ENCODE measurements around the gene WDR26.

Gene WDR26

GRCh38 chr1:224338150-224338838 lies 96.3 kb downstream of the WDR26 start:
- no peak overlapping the region for H3K27ac ChIP-seq (ENCODE audit: low read depth, low read length)
- no peak overlapping the region for H3K4me3 ChIP-seq (ENCODE audit: insufficient read depth, low read length, poor library complexity, severe bottlenecking)
- TF ChIP-seq EZH2phosphoT487 (conservative IDR thresholded peaks at IDR 0.05; ENCODE audit: low read length): no peak
- TF ChIP-seq, protein P1, sequence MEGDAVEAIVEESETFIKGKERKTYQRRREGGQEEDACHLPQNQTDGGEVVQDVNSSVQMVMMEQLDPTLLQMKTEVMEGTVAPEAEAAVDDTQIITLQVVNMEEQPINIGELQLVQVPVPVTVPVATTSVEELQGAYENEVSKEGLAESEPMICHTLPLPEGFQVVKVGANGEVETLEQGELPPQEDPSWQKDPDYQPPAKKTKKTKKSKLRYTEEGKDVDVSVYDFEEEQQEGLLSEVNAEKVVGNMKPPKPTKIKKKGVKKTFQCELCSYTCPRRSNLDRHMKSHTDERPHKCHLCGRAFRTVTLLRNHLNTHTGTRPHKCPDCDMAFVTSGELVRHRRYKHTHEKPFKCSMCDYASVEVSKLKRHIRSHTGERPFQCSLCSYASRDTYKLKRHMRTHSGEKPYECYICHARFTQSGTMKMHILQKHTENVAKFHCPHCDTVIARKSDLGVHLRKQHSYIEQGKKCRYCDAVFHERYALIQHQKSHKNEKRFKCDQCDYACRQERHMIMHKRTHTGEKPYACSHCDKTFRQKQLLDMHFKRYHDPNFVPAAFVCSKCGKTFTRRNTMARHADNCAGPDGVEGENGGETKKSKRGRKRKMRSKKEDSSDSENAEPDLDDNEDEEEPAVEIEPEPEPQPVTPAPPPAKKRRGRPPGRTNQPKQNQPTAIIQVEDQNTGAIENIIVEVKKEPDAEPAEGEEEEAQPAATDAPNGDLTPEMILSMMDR (IDR thresholded peaks at IDR 0.05; ENCODE audit: insufficient read depth, low read length, poor library complexity, severe bottlenecking): no peak

More at GRCh38 chr1:224338150-224338838, 96.3 kb downstream of the WDR26 start:
- no peak overlapping the region for H3K9ac ChIP-seq (ENCODE audit: low read length)
- peaks cover 4% of the 10 kb centered on the region; the same call in 1 of the 2 replicates for H3K9me3 ChIP-seq (ENCODE audit: insufficient read depth, low read length)
- no peaks in the 10 kb centered on the region for H3K9me2 ChIP-seq (replicated peaks; ENCODE audit: insufficient read depth, low read length)
- no peak overlapping the region for H3K4me2 ChIP-seq (ENCODE audit: low read depth, low read length, poor library complexity, severe bottlenecking)
- no peaks in the 10 kb centered on the region for H3F3A ChIP-seq (ENCODE audit: insufficient read depth)
- H3K27me3 ChIP-seq (ENCODE audit: low read length): no peaks in the 10 kb centered on the region
- no peak overlapping the region for H2AFZ ChIP-seq (ENCODE audit: low read depth, low read length, severe bottlenecking)
- no peaks in the 10 kb centered on the region for H3K36me3 ChIP-seq (ENCODE audit: low read length)
- no peaks in the 10 kb centered on the region for H3K79me2 ChIP-seq (ENCODE audit: insufficient read depth, low read length)
- H4K20me1 ChIP-seq (ENCODE audit: low read depth, low read length): no peaks in the 10 kb centered on the region
